B cell (primary cell): ENCODE data around the gene TBX18. TPM values are rescaled to one million over a fixed set of nuclear protein-coding genes. Genes with fewer than 3 reads are reported as not detected.

Source experiments
- ATAC-seq: fragments of 200-7000 bp; cut with Tn5 transposase; one replicate; pipeline ENCODE4 v1.10.0; 2021; ENCODE audit warnings: low read depth, mild to moderate bottlenecking, moderate number of reproducible peaks, moderate library complexity
- CTCF ChIA-PET: fragments of 350-600 bp; sonication (Branson Sonifier 250); formaldehyde crosslinking; loops from one replicate; lab custom pipeline; 2021; ENCODE audit warnings: antibody characterized with exemption, inconsistent platforms; lab: Charles Lee
- POLR2A ChIA-PET: fragments of 350-600 bp; sonication (Branson Sonifier 250); formaldehyde crosslinking; loops from one replicate; lab custom pipeline; 2021; ENCODE audit warnings: antibody characterized with exemption; lab: Charles Lee
- DNase-seq: peaks from one replicate; pipeline ENCODE4 v3.0.0; 2013
- H2AFZ ChIP-seq: 2 replicates; pipeline ENCODE4 v1.6.1; 2012; ENCODE audit warnings: mild to moderate bottlenecking, low read depth, low read length; ENCODE audit not compliant: insufficient read depth, poor library complexity, severe bottlenecking
- H3K27ac ChIP-seq, 2 donors: 1 replicate in 1 of 2; 2 replicates in 1 of 2; pipeline ENCODE4 v1.5.1; 2012 to 2013; ENCODE audit warnings: low read length in 2 of 2, mild to moderate bottlenecking in 2 of 2, moderate library complexity in 1 of 2
- H3K27me3 ChIP-seq, 4 experiments: fragments of 200-600 bp in 1 of 4; sonication (generic) in 1 of 4; replicated peaks in 1 of 4; 1 replicate in 2 of 4; 2 replicates in 2 of 4; pipeline versions ENCODE4 v1.6.1 to v1.7.0; 2013 to 2016; ENCODE audit warnings: low read length in 3 of 4, mild to moderate bottlenecking in 2 of 4, mixed read lengths in 1 of 4, moderate library complexity in 1 of 4; ENCODE audit not compliant: insufficient read depth in 4 of 4, control insufficient read depth in 3 of 4; ENCODE audit errors: control extremely low read depth in 1 of 4
- H3K36me3 ChIP-seq, 2 experiments: replicated peaks in 1 of 2; 1 replicate in 1 of 2; 2 replicates in 1 of 2; pipeline versions ENCODE4 v1.6.1 to v1.7.1; 2013; ENCODE audit warnings: low read length in 1 of 2; ENCODE audit not compliant: insufficient read depth in 2 of 2, control insufficient read depth in 1 of 2; ENCODE audit errors: control extremely low read depth in 1 of 2, extremely low read depth in 1 of 2
- H3K4me1 ChIP-seq, 2 donors: fragments of 200-600 bp in 1 of 2; sonication (generic) in 1 of 2; 1 replicate in 1 of 2; 2 replicates in 1 of 2; pipeline versions ENCODE4 v1.5.1 to v1.6.1; 2013 to 2017; ENCODE audit warnings: low read length in 2 of 2; ENCODE audit not compliant: control insufficient read depth in 2 of 2, insufficient read depth in 2 of 2
- H3K4me2 ChIP-seq: replicated peaks from 2 replicates; pipeline ENCODE3; 2012; ENCODE audit warnings: mild to moderate bottlenecking, low read depth, low read length; ENCODE audit not compliant: poor library complexity, severe bottlenecking
- H3K4me3 ChIP-seq, 5 experiments: fragments of 200-600 bp in 1 of 5; sonication (generic) in 1 of 5; 1 replicate in 3 of 5; 2 replicates in 2 of 5; pipeline versions ENCODE4 v1.5.1 to v1.7.0; 2011 to 2016; ENCODE audit warnings: low read length in 4 of 5, mild to moderate bottlenecking in 4 of 5, low read depth in 2 of 5, control low read depth in 1 of 5, moderate library complexity in 1 of 5; ENCODE audit not compliant: insufficient read depth in 1 of 5; ENCODE audit errors: control extremely low read depth in 1 of 5, extremely low read depth in 1 of 5
- H3K79me2 ChIP-seq: fragments of 200-600 bp; sonication (generic); one replicate; pipeline ENCODE4 v1.6.0; 2016; ENCODE audit warnings: low read length; ENCODE audit not compliant: control insufficient read depth, insufficient read depth
- H3K9ac ChIP-seq: fragments of 200-600 bp; sonication (generic); 2 replicates; pipeline ENCODE4 v1.6.1; 2017; ENCODE audit warnings: mild to moderate bottlenecking, low read length, moderate library complexity
- H3K9me3 ChIP-seq, 3 donors: one replicate each; pipeline versions ENCODE4 v1.6.1 to v1.7.1; 2013; ENCODE audit warnings: low read length in 2 of 3; ENCODE audit not compliant: control insufficient read depth in 2 of 3, insufficient read depth in 1 of 3; ENCODE audit errors: control extremely low read depth in 1 of 3
- H4K20me1 ChIP-seq: 2 replicates; pipeline ENCODE4 v1.6.0; 2012; ENCODE audit warnings: mild to moderate bottlenecking, low read length; ENCODE audit not compliant: insufficient read depth, control insufficient read depth, poor library complexity, severe bottlenecking
- H3K27ac Mint-ChIP-seq: one replicate; pipeline ENCODE4 v1.8.0; 2021; ENCODE audit warnings: mixed read lengths
- H3K27me3 Mint-ChIP-seq: one replicate; pipeline ENCODE4 v1.8.0; 2021; ENCODE audit warnings: mixed read lengths
- H3K4me1 Mint-ChIP-seq: one replicate; pipeline ENCODE4 v1.8.0; 2021; ENCODE audit warnings: mixed read lengths
- H3K4me3 Mint-ChIP-seq: one replicate; pipeline ENCODE4 v1.8.0; 2021; ENCODE audit warnings: mixed read lengths
- H3K9me3 Mint-ChIP-seq: one replicate; pipeline ENCODE4 v1.8.0; 2022; ENCODE audit warnings: mixed read lengths; ENCODE audit not compliant: insufficient read depth
- CTCF ChIP-seq: fragments of 200-600 bp; IDR thresholded peaks from one replicate; pipeline ENCODE4 v1.8.0; 2022; ENCODE audit warnings: antibody characterized with exemption, mild to moderate bottlenecking
- EZH2 ChIP-seq: IDR thresholded peaks from 2 replicates; pipeline ENCODE4 v1.6.1; 2012; ENCODE audit warnings: borderline replicate concordance, low read depth, mild to moderate bottlenecking, moderate library complexity, low read length; ENCODE audit not compliant: insufficient read depth, poor library complexity, severe bottlenecking
- WGBS: methylation state at CpG from one replicate; pipeline ENCODE4 v1.1.5; 2013; ENCODE audit warnings: missing lambda C conversion rate; ENCODE audit not compliant: insufficient coverage; 5-methylcytosine and 5-hydroxymethylcytosine counted together
- intact Hi-C: fragments of 100-400 bp; cut with micrococcal nuclease; formaldehyde crosslinking; loops from one replicate; pipeline ENCODE4 v1.10.0; 2022
- polyA plus RNA-seq: library from polyadenylated mRNA; depleted of rRNA; stranded (reverse); fragments of >200 nt; gene quantifications from 2 replicates; pipeline ENCODE4 v1.2.3, GENCODE V29; 2012
- total RNA-seq, 2 donors: library from RNA; stranded (reverse); fragments of 120-200 nt in 1 of 2; gene quantifications; 1 replicate in 1 of 2; 2 replicates in 1 of 2; pipeline versions ENCODE4 v1.2.3 to v1.2.4, GENCODE V29; 2013 to 2022

The TBX18 gene
- total and polyA plus RNA-seq, 2 donors (not counting 1 experiment from before 2014, with no cell fraction given): not detected

GRCh38 chr6:84779917-84780316, 15.5 kb upstream of the TBX18 start:
- no peaks in the 10 kb centered on the region for H3K9me3 ChIP-seq
- ATAC-seq (no peak), DNase-seq (no peak)
- H3K79me2 ChIP-seq: no peaks in the 10 kb centered on the region
- H3K4me3 Mint-ChIP-seq: no peak overlapping the region
- H3K4me2 ChIP-seq: no peak overlapping the region
- peaks cover 0 to 23% (median 18%) of the 10 kb centered on the region in 4 experiments for H3K27me3 ChIP-seq
- no peaks in the 10 kb centered on the region for H3K4me1 Mint-ChIP-seq
- no peaks in the 10 kb centered on the region for H4K20me1 ChIP-seq
- no peaks in the 10 kb centered on the region for H3K36me3 ChIP-seq
- H3K27ac Mint-ChIP-seq: no peak overlapping the region
- no peak overlapping the region for H2AFZ ChIP-seq
- intact Hi-C loops: no loop called here
- H3K27me3 Mint-ChIP-seq: peaks cover 42% of the 10 kb centered on the region
- no peak overlapping the region for H3K4me3 ChIP-seq
- no CpG with 5 or more reads among the region's 2 CpGs for WGBS
- no peak overlapping the region for H3K27ac ChIP-seq
- H3K9me3 Mint-ChIP-seq: no peaks in the 10 kb centered on the region
- POLR2A ChIA-PET: no interaction called here
- CTCF ChIA-PET: no interaction called here
- no peak overlapping the region for H3K9ac ChIP-seq
- TF ChIP-seq EZH2: no peak
- TF ChIP-seq CTCF: no peak
- no peaks in the 10 kb centered on the region for H3K4me1 ChIP-seq

GRCh38 chr6:84779380-84779779, 15.0 kb upstream of the TBX18 start:
- no peak overlapping the region for H3K27ac Mint-ChIP-seq
- H3K27me3 ChIP-seq: peaks cover 0 to 26% (median 21%) of the 10 kb centered on the region in 4 experiments
- no peak overlapping the region for H3K4me3 ChIP-seq
- no peaks in the 10 kb centered on the region for H3K9me3 Mint-ChIP-seq
- H3K27ac ChIP-seq: no peak overlapping the region
- H4K20me1 ChIP-seq: no peaks in the 10 kb centered on the region
- 75% methylated on average over 1 of the region's 1 CpG for WGBS
- no peak for DNase-seq
- no peak overlapping the region for H3K4me3 Mint-ChIP-seq
- H3K79me2 ChIP-seq: no peaks in the 10 kb centered on the region
- no peaks in the 10 kb centered on the region for H3K4me1 Mint-ChIP-seq
- intact Hi-C loops: no loop called here
- H2AFZ ChIP-seq: no peak overlapping the region
- no peak overlapping the region for H3K9ac ChIP-seq
- H3K9me3 ChIP-seq: no peaks in the 10 kb centered on the region
- ChIA-PET POLR2A (no interaction called here), CTCF (no interaction called here)
- H3K4me2 ChIP-seq: no peak overlapping the region
- ATAC-seq: no peak
- TF ChIP-seq CTCF (no peak), EZH2 (no peak)
- peaks cover 0 to under 1% of the 10 kb centered on the region in 2 donors for H3K4me1 ChIP-seq
- no peaks in the 10 kb centered on the region for H3K36me3 ChIP-seq
- peaks cover 42% of the 10 kb centered on the region for H3K27me3 Mint-ChIP-seq
